ENCODE data around the gene EYA4.

- peak; percentile 85 for TF ChIP-seq CTCF (conservative IDR thresholded peaks at IDR 0.05; ENCODE audit: low read depth, low read length)
- TF ChIP-seq EZH2phosphoT487 (IDR thresholded peaks at IDR 0.05; ENCODE audit: borderline replicate concordance, low read length): no peak
- no peak for TF ChIP-seq EZH2 (IDR thresholded peaks at IDR 0.05; ENCODE audit: low read length, unreplicated experiment)
These were observed 328.1 kb downstream of the EYA4 start for GRCh38 chr6:133568970-133569889.

Data from PC-3 (cell line).